HG02981 (cell line): ENCODE measurements around the gene RIPOR1.
A peak's percentile ranks its signal among the peaks of the same experiment; 100 is the strongest.
"Not testable (repeated sequence)": the region's sequence is repeated elsewhere in the genome, so short reads cannot be mapped to it uniquely, and the experiment has no call there.

Source experiments
- ATAC-seq: cut with Tn5 transposase; IDR thresholded peaks from one replicate; pipeline ENCODE4 v1.9.1; 2021; ENCODE audit warnings: mild to moderate bottlenecking, moderate library complexity; ENCODE audit not compliant: unreplicated experiment

Gene RIPOR1

GRCh38 chr16:67517155-67517445 is 11.5 kb upstream of the RIPOR1 start:
- no peak for ATAC-seq

- ATAC-seq: no peak
Measured at GRCh38 chr16:67517661-67518423, 10.8 kb upstream of the RIPOR1 start.

- ATAC-seq: no peak
Measured at GRCh38 chr16:67518676-67519075, 10.0 kb upstream of the RIPOR1 start.

- ATAC-seq: no peak
Measured at GRCh38 chr16:67519242-67519641, 9.4 kb upstream of the RIPOR1 start.

- ATAC-seq: peak; percentile 68
Measured at GRCh38 chr16:67521095-67521804, 7.4 kb upstream of the RIPOR1 start.

GRCh38 chr16:67525176-67525860 is 3.3 kb upstream of the RIPOR1 start:
- no peak for ATAC-seq

- no peak for ATAC-seq
Measured at GRCh38 chr16:67526149-67526791, 2.4 kb upstream of the RIPOR1 start.

- ATAC-seq: no peak
Measured at GRCh38 chr16:67528870-67529581, 397 bp downstream of the RIPOR1 start.

GRCh38 chr16:67529582-67530012 is 968 bp downstream of the RIPOR1 start:
- no peak for ATAC-seq

GRCh38 chr16:67530013-67530939 is 1.6 kb downstream of the RIPOR1 start:
- no peak for ATAC-seq

GRCh38 chr16:67531247-67531646 is 2.6 kb downstream of the RIPOR1 start:
- no peak for ATAC-seq

- no peak for ATAC-seq
Measured at GRCh38 chr16:67533024-67533560, 4.5 kb downstream of the RIPOR1 start.

GRCh38 chr16:67533987-67534386 is 5.4 kb downstream of the RIPOR1 start:
- not testable (repeated sequence) for ATAC-seq

GRCh38 chr16:67534431-67534830 is 5.8 kb downstream of the RIPOR1 start:
- no peak for ATAC-seq

GRCh38 chr16:67535201-67535600 is 6.6 kb downstream of the RIPOR1 start:
- no peak for ATAC-seq

GRCh38 chr16:67537270-67537635 is 8.6 kb downstream of the RIPOR1 start:
- no peak for ATAC-seq

GRCh38 chr16:67537636-67538591 is 9.3 kb downstream of the RIPOR1 start:
- no peak for ATAC-seq

- ATAC-seq: no peak
Measured at GRCh38 chr16:67538666-67539101, 10.1 kb downstream of the RIPOR1 start.
